ENCODE results near the gene SLC26A11. TPM values are rescaled to one million over a fixed set of nuclear protein-coding genes. Genes with fewer than 3 reads are reported as not detected.
"Not testable (repeated sequence)": the region's sequence is repeated elsewhere in the genome, so short reads cannot be mapped to it uniquely, and the experiment has no call there.

SLC26A11 gene
- total RNA-seq, 1 donor from 2014 or later: 51.6 TPM

- ATAC-seq (no peak), DNase-seq (no peak)
- H3K4me1 ChIP-seq: no peaks in the 10 kb centered on the region
- TF ChIP-seq, protein P1, sequence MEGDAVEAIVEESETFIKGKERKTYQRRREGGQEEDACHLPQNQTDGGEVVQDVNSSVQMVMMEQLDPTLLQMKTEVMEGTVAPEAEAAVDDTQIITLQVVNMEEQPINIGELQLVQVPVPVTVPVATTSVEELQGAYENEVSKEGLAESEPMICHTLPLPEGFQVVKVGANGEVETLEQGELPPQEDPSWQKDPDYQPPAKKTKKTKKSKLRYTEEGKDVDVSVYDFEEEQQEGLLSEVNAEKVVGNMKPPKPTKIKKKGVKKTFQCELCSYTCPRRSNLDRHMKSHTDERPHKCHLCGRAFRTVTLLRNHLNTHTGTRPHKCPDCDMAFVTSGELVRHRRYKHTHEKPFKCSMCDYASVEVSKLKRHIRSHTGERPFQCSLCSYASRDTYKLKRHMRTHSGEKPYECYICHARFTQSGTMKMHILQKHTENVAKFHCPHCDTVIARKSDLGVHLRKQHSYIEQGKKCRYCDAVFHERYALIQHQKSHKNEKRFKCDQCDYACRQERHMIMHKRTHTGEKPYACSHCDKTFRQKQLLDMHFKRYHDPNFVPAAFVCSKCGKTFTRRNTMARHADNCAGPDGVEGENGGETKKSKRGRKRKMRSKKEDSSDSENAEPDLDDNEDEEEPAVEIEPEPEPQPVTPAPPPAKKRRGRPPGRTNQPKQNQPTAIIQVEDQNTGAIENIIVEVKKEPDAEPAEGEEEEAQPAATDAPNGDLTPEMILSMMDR (IDR thresholded peaks at IDR 0.05): no peak
- no peaks in the 10 kb centered on the region for H3K27me3 ChIP-seq
- intact Hi-C loops (cut with DNase I): no loop called here
- H3K36me3 ChIP-seq: peaks cover 57% of the 10 kb centered on the region
- H3K27ac ChIP-seq: no peak overlapping the region
- no peak overlapping the region for H3K4me3 ChIP-seq
- H3K9me3 ChIP-seq: peaks cover 8% of the 10 kb centered on the region
Observed at GRCh38 chr17:80237386-80237785, 17.2 kb downstream of the SLC26A11 start.

DNA sequence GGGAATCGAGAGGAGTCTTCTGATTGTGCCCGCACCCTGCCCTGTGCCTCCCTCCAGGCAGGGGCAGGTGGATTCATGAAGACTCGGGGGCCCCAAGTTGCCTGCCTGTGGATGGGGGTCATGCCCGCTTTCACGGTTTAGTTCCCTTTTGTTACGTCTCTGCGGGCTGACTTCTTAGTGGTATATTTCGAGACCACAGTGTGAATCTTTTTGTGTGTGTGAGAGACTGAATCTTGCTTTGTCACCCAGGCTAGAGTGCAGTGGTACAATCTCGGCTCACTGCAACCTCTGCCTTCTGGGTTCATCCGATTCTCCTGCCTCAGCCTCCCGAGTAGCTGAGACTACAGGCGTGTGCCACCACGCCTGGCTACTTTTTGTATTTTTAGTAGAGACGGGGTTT is 22.3 kb downstream of the SLC26A11 start:
- DNase-seq (no peak), ATAC-seq (no peak)
- Histone ChIP-seq H3K4me3 (no peak overlapping the region), H3K4me1 (no peaks in the 10 kb centered on the region), H3K36me3 (peaks cover 64% of the 10 kb centered on the region), H3K27me3 (no peaks in the 10 kb centered on the region), H3K9me3 (no peaks in the 10 kb centered on the region), H3K27ac (no peak overlapping the region)
- intact Hi-C loops (cut with DNase I): no loop called here
- TF ChIP-seq, protein P1 (IDR thresholded peaks at IDR 0.05): no peak

GRCh38 chr17:80243526-80244433 is 23.6 kb downstream of the SLC26A11 start:
- Histone ChIP-seq H3K27me3 (no peaks in the 10 kb centered on the region), H3K4me3 (no peak overlapping the region), H3K9me3 (no peaks in the 10 kb centered on the region), H3K4me1 (no peaks in the 10 kb centered on the region), H3K27ac (no peak overlapping the region), H3K36me3 (peaks cover 57% of the 10 kb centered on the region)
- DNase-seq (no peak), ATAC-seq (no peak)
- TF ChIP-seq, protein P1 (IDR thresholded peaks at IDR 0.05): no peak
- intact Hi-C loops (cut with DNase I): no loop called here

DNA sequence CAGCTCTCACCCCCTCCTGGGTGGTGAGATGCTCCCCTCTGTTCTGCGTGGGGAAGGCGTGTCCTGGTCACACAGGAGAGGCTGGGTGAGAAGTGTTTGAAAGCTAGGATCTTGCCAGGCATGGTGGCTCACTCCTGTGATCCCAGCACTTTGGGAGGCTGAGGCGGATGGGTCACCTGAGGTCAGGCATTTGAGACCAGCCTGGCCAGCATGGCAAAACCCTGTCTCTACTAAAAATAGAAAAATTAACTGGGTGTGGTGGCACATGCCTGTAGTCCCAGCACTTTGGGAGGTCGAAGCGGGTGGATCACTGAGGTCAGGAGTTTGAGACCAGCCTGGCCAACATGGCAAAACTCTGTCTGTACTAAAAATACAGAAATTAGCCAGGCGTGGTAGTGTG is 24.2 kb downstream of the SLC26A11 start:
- H3K4me1 ChIP-seq; H3K4me3 ChIP-seq; H3K9me3 ChIP-seq; H3K27ac ChIP-seq; intact Hi-C loops (cut with DNase I); ATAC-seq; DNase-seq; H3K27me3 ChIP-seq: not testable (repeated sequence)
- H3K36me3 ChIP-seq: peaks cover 62% of the 10 kb centered on the region

DNA sequence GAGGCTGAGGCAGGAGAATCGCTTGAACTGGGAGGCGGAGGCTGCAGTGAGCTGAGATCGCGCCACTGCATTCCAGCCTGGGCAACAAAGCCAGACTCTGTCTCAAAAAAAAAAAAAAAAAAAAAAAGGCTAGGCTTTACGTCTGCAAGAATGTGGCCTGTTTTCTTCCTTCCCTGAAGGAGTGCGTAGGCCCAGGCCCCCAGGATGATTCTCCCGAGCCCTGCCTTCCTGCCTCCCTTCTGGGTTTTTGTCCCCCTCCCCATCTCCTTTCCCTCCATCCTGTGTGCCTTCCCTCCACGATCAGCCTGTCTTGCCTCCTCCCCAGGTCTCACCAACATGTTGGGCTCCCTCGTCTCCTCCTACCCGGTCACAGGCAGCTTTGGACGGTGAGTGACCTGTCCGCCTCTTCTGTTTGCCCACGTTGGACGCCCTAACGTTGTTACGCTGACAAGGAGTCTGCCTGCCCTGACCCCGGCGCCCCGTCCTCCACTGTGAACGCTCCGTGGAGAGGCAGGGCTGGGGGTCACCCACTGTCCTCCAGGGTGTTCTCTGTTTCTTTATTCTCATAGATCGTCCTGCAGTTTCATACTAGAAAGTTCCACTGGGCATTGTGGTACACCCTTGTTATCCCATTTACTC is 24.8 kb downstream of the SLC26A11 start:
- no peaks in the 10 kb centered on the region for H3K9me3 ChIP-seq
- TF ChIP-seq, protein P1 (IDR thresholded peaks at IDR 0.05): no peak
- H3K27ac ChIP-seq: no peak overlapping the region
- ATAC-seq (no peak), DNase-seq (no peak)
- no peak overlapping the region for H3K4me3 ChIP-seq
- no peaks in the 10 kb centered on the region for H3K27me3 ChIP-seq
- H3K4me1 ChIP-seq: no peaks in the 10 kb centered on the region
- peaks cover 68% of the 10 kb centered on the region for H3K36me3 ChIP-seq
- intact Hi-C loops (cut with DNase I): no loop called here

DNA sequence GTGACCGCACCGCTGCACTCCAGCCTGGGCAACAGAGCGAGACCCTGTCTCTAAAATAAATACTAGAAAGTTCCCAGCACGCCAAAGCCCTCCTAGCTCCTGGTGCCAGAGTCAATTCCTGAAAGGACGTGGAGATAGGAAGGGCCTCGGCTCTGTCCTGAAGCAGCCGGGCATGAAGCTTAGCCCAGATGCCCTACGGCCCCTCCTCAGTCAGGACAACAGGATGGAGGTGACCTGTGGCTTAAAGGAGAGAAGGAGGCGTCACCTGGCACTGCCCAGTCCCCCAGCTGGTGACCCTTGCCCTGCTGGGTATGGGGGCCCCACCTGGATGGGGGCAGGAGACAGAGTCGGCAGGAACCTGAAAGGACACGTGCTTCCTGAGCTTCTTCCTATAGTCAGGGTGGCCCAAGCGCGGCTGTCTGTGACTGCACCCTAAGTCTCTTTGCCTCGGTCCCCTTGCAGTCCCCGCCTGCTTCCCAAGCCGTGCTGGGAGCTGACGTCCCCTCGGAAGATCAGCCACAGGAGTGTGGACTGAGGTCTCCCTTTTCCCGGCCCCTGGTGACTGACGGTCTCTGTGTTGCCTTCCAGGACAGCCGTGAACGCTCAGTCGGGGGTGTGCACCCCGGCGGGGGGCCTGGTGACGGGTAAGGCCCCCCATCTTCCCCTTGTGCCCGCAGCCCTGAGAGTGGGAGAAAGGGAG is 25.5 kb downstream of the SLC26A11 start:
- intact Hi-C loops (cut with DNase I): no loop called here
- TF ChIP-seq, protein P1 (IDR thresholded peaks at IDR 0.05): no peak
- no peak for DNase-seq

More for the DNA sequence above, 25.5 kb downstream of the SLC26A11 start:
- H3K27ac ChIP-seq: no peak overlapping the region
- no peaks in the 10 kb centered on the region for H3K4me1 ChIP-seq
- H3K9me3 ChIP-seq: no peaks in the 10 kb centered on the region
- no peak overlapping the region for H3K4me3 ChIP-seq
- H3K36me3 ChIP-seq: peaks cover 64% of the 10 kb centered on the region
- no peak for ATAC-seq
- no peaks in the 10 kb centered on the region for H3K27me3 ChIP-seq
